Measurements from ENCODE around the gene MTRR.

DNA sequence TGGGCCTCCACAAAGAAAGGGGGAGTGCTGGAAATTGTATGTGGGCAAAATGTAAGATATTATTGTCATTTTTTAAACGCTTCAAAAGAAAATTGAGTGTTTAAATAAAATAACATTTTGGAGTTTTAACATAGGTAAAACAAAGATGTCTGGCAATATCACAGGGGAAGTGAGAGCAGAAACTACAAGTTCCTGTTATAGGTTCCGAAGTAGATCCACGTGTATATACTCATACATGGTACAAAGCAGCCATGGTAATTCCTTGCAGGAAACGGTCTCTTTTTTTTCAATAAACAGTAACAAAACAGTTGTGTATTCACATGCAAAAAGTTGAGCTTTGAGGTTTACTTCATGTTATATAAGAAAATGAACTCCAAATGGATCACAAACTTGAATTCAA is 78.4 kb downstream of the MTRR start:
- TF ChIP-seq EZH2 (IDR thresholded peaks at IDR 0.05; ENCODE audit: low read depth) (no peak), CTCF (conservative IDR thresholded peaks at IDR 0.05) (no peak)

All from PC-9 (cell line).